Gastrocnemius medialis (tissue), 4 donors: Measurements from ENCODE around the gene GRIK5. TPM values are rescaled to one million over a fixed set of nuclear protein-coding genes. Genes with fewer than 3 reads are reported as not detected.
"Not testable (repeated sequence)": the region's sequence is repeated elsewhere in the genome, so short reads cannot be mapped to it uniquely, and the experiment has no call there.

ENCODE experiments used
- ATAC-seq, 2 donors: fragments of 150-250 bp; one replicate each; pipeline ENCODE4 v1.9.1; 2016
- DNase-seq, 2 donors: peaks; one replicate each; pipeline ENCODE4 v3.0.0-alpha.2; 2019
- H3K27ac ChIP-seq, 4 donors: fragments of 200-600 bp; sonication (generic); 1 replicate in 1 of 4; 2 replicates in 3 of 4; pipeline ENCODE4 v1.5.1; 2016 to 2018; ENCODE audit warnings: mild to moderate bottlenecking in 2 of 4, moderate library complexity in 1 of 4
- H3K27me3 ChIP-seq, 3 donors: fragments of 200-600 bp; sonication (generic) in 2 of 3; 1 replicate in 1 of 3; 2 replicates in 2 of 3; pipeline versions ENCODE4 v1.5.1 to v1.6.0; 2016 to 2019; ENCODE audit warnings: mild to moderate bottlenecking in 1 of 3, moderate library complexity in 1 of 3
- H3K36me3 ChIP-seq, 2 donors: fragments of 200-600 bp; sonication (generic) in 1 of 2; one replicate each; pipeline ENCODE4 v1.5.1; 2017 to 2018
- H3K4me1 ChIP-seq, 2 donors: fragments of 200-600 bp; sonication (generic) in 1 of 2; one replicate each; pipeline ENCODE4 v1.5.1; 2016 to 2017; ENCODE audit warnings: mild to moderate bottlenecking in 2 of 2
- H3K4me3 ChIP-seq, 4 donors: fragments of 200-600 bp; sonication (generic) in 3 of 4; 1 replicate in 1 of 4; 2 replicates in 3 of 4; pipeline ENCODE4 v1.5.1; 2016 to 2019; ENCODE audit warnings: mild to moderate bottlenecking in 2 of 4
- H3K9me3 ChIP-seq, 3 donors: fragments of 200-600 bp; sonication (generic) in 2 of 3; 1 replicate in 1 of 3; 2 replicates in 2 of 3; pipeline ENCODE4 v1.5.1; 2016 to 2019
- POLR2A ChIP-seq, 2 donors: fragments of 450-650 bp; IDR thresholded peaks; one replicate each; pipeline ENCODE4 v1.6.1; 2017; ENCODE audit warnings: antibody characterized with exemption in 2 of 2, mild to moderate bottlenecking in 2 of 2, moderate library complexity in 2 of 2
- in situ Hi-C, 4 donors: fragments of 200-750 bp; cut with MboI; loops; one replicate each; pipeline versions ENCODE4 v1.15.0 to v1.8.0; 2017; ENCODE audit warnings: low sequenced_read_pairs in 4 of 4
- intact Hi-C: fragments of 100-400 bp; cut with DNase I; formaldehyde crosslinking; loops from one replicate; pipeline ENCODE4 v1.15.1; 2023; ENCODE audit warnings: low total_unique reads
- total RNA-seq, 4 donors: library from RNA; depleted of rRNA; stranded (reverse); fragments of >200 nt; gene quantifications; one replicate each; pipeline versions ENCODE4 v1.1.0 to v1.2.3, GENCODE V29; 2016
- TF ChIP-seq, protein P1 (sequence below), 5 experiments: fragments of 450-650 bp in 3 of 5; fragments of 200-600 bp in 2 of 5; sonication (generic) in 2 of 5; IDR thresholded peaks in 4 of 5; conservative IDR thresholded peaks in 1 of 5; 1 replicate in 4 of 5; 2 replicates in 1 of 5; pipeline ENCODE4 v1.5.1; 2016 to 2019; ENCODE audit warnings: antibody characterized with exemption in 5 of 5, mild to moderate bottlenecking in 3 of 5, moderate library complexity in 3 of 5

Gene GRIK5
- total RNA-seq, 4 donors from 2014 or later, result 0.20 to 1.0 (median 0.62) TPM; not detected in 1

- H3K9me3 ChIP-seq, result no peaks in the 10 kb centered on the region
- DNase-seq (no peak), ATAC-seq (no peak)
- H3K4me1 ChIP-seq, result no peaks in the 10 kb centered on the region
- intact Hi-C loops, result no loop called here
- in situ Hi-C loops, result no loop called here
- H3K27me3 ChIP-seq, result no peaks in the 10 kb centered on the region
- H3K27ac ChIP-seq, result no peak overlapping the region
- H3K4me3 ChIP-seq, result no peak overlapping the region
- TF ChIP-seq, protein P1, sequence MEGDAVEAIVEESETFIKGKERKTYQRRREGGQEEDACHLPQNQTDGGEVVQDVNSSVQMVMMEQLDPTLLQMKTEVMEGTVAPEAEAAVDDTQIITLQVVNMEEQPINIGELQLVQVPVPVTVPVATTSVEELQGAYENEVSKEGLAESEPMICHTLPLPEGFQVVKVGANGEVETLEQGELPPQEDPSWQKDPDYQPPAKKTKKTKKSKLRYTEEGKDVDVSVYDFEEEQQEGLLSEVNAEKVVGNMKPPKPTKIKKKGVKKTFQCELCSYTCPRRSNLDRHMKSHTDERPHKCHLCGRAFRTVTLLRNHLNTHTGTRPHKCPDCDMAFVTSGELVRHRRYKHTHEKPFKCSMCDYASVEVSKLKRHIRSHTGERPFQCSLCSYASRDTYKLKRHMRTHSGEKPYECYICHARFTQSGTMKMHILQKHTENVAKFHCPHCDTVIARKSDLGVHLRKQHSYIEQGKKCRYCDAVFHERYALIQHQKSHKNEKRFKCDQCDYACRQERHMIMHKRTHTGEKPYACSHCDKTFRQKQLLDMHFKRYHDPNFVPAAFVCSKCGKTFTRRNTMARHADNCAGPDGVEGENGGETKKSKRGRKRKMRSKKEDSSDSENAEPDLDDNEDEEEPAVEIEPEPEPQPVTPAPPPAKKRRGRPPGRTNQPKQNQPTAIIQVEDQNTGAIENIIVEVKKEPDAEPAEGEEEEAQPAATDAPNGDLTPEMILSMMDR (IDR thresholded peaks at IDR 0.05 in 4 of 5, conservative IDR thresholded peaks at IDR 0.05 in 1 of 5), result no peak
- no peak for TF ChIP-seq POLR2A (IDR thresholded peaks at IDR 0.05)
- H3K36me3 ChIP-seq, result no peaks in the 10 kb centered on the region
Measured at GRCh38 chr19:42017040-42017439, 53.0 kb downstream of the GRIK5 start.

DNA sequence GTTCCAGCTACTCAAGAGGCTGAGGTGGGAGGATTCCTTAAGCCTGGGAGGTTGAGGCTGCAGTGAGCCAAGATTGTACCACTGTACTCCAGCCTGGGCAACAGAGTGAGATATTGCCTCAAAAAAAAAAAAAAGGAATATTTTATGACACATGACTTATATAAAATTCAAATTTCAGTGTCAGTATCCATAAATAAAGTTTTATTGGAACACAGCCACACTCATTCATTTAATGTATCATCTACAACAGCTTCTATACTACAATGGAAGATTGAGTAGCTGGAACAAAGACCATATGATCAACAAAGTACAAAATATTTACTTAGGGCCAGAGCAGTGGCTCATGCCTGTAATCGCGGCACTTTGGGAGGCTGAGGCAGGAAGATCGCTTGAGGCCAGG lies 57.3 kb downstream of the GRIK5 start:
- H3K4me3 ChIP-seq, H3K27ac ChIP-seq, intact Hi-C loops, in situ Hi-C loops, H3K27me3 ChIP-seq, H3K36me3 ChIP-seq, DNase-seq, ATAC-seq, H3K9me3 ChIP-seq, H3K4me1 ChIP-seq: not testable (repeated sequence)

- Histone ChIP-seq H3K4me3 (no peak overlapping the region), H3K27me3 (no peaks in the 10 kb centered on the region), H3K36me3 (no peaks in the 10 kb centered on the region), H3K9me3 (no peaks in the 10 kb centered on the region), H3K27ac (no peak overlapping the region), H3K4me1 (peaks cover 0 to 2% of the 10 kb centered on the region in 2 donors)
- DNase-seq, result no peak
- ATAC-seq, result no peak
- intact Hi-C loops (no loop called here), in situ Hi-C loops (no loop called here)
- no peak for TF ChIP-seq POLR2A (IDR thresholded peaks at IDR 0.05)
- TF ChIP-seq, protein P1 (IDR thresholded peaks at IDR 0.05 in 4 of 5, conservative IDR thresholded peaks at IDR 0.05 in 1 of 5), result no peak
Measured at GRCh38 chr19:42010245-42011126, 59.5 kb downstream of the GRIK5 start.

DNA sequence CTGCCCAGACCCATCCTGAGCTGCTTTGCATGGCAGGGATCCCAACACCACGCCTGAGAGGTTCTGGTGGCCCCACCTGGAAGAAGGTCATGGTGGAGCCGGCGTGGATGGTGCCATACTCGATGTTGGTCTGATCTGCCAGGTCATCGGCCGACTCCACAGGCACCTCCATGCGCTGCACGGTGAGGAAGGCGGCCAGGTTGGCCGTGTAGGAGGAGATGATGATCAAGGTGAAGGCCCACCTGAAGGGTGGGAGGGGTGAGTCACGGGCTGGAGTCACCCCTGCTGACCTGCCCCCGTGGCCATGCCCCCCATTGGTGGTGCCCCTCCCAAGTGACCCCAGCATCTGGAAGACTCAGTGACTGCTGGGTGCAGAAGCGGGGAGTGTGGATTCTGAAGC lies 63.4 kb downstream of the GRIK5 start:
- peaks cover 0 to 4% (median 3%) of the 10 kb centered on the region in 3 donors for H3K27me3 ChIP-seq

DNA sequence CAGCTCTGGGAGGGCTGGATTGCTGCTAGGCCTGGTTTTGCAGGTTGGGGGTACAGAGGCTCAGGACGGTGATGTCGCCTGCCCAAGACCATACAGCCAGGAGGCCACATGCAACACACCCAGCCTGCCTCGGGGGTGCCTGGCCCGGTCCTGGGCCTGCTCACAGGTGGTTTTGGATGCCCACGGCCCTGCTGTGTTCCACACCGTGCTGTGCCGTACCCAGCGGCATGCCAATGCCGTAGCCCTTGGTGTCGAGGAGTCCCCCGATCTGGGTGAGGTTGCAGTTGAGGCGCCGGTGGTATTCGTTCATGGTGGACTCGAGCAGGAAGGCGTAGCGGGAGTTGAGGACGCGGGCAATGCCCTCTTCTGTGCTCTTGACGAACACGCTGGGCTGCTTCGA lies 64.5 kb downstream of the GRIK5 start:
- Histone ChIP-seq H3K4me3 (no peak overlapping the region), H3K36me3 (no peaks in the 10 kb centered on the region), H3K27me3 (peaks cover 7 to 14% (median 11%) of the 10 kb centered on the region in 3 donors), H3K4me1 (peaks cover 0 to 2% of the 10 kb centered on the region in 2 donors), H3K27ac (no peak overlapping the region), H3K9me3 (no peaks in the 10 kb centered on the region)
- in situ Hi-C loops (no loop called here), intact Hi-C loops (no loop called here)
- TF ChIP-seq, protein P1 (IDR thresholded peaks at IDR 0.05 in 4 of 5, conservative IDR thresholded peaks at IDR 0.05 in 1 of 5), result no peak
- no peak for TF ChIP-seq POLR2A (IDR thresholded peaks at IDR 0.05)
- ATAC-seq (no peak), DNase-seq (no peak)

More for the DNA sequence above, 63.4 kb downstream of the GRIK5 start:
- Histone ChIP-seq H3K4me1 (peaks cover 0 to 2% of the 10 kb centered on the region in 2 donors), H3K27ac (no peak overlapping the region), H3K9me3 (no peaks in the 10 kb centered on the region), H3K4me3 (no peak overlapping the region), H3K36me3 (no peaks in the 10 kb centered on the region)
- in situ Hi-C loops (no loop called here), intact Hi-C loops (no loop called here)
- no peak for DNase-seq
- TF ChIP-seq POLR2A (IDR thresholded peaks at IDR 0.05), result no peak
- TF ChIP-seq, protein P1 (IDR thresholded peaks at IDR 0.05 in 4 of 5, conservative IDR thresholded peaks at IDR 0.05 in 1 of 5), result no peak
- ATAC-seq, result no peak
